OCI-LY1 (cell line): ENCODE data around the gene PWP1.

Experiments
- EZH2 ChIP-seq: fragments of 200-600 bp; sonication (generic), shearing (Covaris generic); IDR thresholded peaks from 2 replicates; pipeline ENCODE4 v1.8.0; 2017; ENCODE audit warnings: borderline replicate concordance, mixed run types, mild to moderate bottlenecking, antibody characterized with exemption, low read length, moderate library complexity, mixed read lengths
- TF ChIP-seq, protein P1 (sequence below): fragments of 200-600 bp; sonication (generic), shearing (Covaris generic); IDR thresholded peaks from 2 replicates; pipeline ENCODE4 v1.5.1; 2017; ENCODE audit warnings: mild to moderate bottlenecking, antibody characterized with exemption, low read length, moderate library complexity, mixed read lengths

DNA sequence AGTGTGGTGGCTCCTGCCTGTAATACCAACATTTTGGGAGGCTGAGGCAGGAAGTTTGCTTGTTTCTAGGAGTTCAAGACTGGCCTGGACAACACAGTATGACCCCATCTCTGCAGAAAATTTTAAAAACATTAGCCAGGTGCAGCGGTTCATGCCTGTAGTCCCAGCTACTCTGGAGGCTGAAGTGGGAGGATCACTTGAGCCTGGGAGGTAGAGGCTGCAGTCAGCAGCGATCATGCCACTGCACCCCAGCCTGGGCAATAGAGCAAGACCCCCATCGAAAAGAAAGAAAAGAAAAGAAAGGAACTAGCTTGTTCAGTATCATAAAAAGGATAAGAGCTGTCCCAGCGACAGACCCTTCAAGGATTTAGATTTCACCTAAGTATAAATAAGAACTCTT, 18.1 kb upstream of the PWP1 start:
- TF ChIP-seq, protein P1, sequence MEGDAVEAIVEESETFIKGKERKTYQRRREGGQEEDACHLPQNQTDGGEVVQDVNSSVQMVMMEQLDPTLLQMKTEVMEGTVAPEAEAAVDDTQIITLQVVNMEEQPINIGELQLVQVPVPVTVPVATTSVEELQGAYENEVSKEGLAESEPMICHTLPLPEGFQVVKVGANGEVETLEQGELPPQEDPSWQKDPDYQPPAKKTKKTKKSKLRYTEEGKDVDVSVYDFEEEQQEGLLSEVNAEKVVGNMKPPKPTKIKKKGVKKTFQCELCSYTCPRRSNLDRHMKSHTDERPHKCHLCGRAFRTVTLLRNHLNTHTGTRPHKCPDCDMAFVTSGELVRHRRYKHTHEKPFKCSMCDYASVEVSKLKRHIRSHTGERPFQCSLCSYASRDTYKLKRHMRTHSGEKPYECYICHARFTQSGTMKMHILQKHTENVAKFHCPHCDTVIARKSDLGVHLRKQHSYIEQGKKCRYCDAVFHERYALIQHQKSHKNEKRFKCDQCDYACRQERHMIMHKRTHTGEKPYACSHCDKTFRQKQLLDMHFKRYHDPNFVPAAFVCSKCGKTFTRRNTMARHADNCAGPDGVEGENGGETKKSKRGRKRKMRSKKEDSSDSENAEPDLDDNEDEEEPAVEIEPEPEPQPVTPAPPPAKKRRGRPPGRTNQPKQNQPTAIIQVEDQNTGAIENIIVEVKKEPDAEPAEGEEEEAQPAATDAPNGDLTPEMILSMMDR = no peak
- no peak for TF ChIP-seq EZH2
